ENCODE data around the gene RBFOX2. TPM values are rescaled to one million over a fixed set of nuclear protein-coding genes. Genes with fewer than 3 reads are reported as not detected.

RBFOX2 gene
- total and polyA plus RNA-seq, 11 donors, result 31.0 to 102 (median 84.0) TPM

DNA sequence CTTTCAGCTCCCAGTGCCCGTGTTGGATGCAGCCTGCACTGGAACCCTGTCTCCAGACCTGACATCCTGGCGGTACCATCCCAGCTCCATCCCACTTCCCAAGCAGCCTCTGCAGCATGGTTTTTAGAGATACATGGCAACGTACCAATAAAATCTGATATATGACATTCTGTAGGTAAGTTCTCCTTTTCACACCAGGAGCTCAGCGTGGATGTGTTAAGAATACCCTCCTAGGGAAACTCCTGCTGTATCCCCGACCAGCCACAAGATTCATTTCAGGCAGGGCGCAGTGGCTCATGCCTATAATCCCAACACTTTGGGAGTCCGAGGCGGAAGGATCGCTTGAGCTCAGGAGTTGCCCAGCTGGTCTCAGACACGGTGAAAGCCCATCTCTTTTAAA is 295.6 kb downstream of the RBFOX2 start:
- intact Hi-C loops (cut with DNase I), result loop anchor here in 4 of 10 donors (10.0 kb wide), 3 partner anchors 48 to 108 kb away; no protein-coding TSS in a partner anchor
- TF ChIP-seq, protein P1, sequence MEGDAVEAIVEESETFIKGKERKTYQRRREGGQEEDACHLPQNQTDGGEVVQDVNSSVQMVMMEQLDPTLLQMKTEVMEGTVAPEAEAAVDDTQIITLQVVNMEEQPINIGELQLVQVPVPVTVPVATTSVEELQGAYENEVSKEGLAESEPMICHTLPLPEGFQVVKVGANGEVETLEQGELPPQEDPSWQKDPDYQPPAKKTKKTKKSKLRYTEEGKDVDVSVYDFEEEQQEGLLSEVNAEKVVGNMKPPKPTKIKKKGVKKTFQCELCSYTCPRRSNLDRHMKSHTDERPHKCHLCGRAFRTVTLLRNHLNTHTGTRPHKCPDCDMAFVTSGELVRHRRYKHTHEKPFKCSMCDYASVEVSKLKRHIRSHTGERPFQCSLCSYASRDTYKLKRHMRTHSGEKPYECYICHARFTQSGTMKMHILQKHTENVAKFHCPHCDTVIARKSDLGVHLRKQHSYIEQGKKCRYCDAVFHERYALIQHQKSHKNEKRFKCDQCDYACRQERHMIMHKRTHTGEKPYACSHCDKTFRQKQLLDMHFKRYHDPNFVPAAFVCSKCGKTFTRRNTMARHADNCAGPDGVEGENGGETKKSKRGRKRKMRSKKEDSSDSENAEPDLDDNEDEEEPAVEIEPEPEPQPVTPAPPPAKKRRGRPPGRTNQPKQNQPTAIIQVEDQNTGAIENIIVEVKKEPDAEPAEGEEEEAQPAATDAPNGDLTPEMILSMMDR (IDR thresholded peaks at IDR 0.05), result no peak
- TF ChIP-seq POLR2A (IDR thresholded peaks at IDR 0.05), result no peak
- no peaks in the 10 kb centered on the region for H3K27me3 ChIP-seq

DNA sequence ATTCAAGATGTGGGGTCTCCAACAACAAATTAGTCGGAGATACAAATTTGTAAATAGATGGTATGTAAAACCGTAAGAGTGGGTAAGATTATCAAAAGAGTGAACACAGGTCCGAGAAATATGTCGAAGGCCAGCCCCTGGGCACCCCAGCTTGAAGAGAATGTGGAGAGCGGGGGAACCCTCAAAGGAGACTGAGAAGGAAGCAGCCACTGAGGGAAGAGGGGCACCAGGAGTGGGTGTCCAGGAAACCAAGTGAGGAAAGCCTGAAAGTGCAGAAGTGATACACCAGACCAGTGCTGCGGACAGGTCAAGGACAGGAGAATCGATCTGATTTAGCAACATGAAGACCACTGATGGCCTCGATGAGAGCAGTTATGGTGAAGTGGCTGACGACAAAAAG is 296.5 kb downstream of the RBFOX2 start:
- no peak for TF ChIP-seq POLR2A (IDR thresholded peaks at IDR 0.05)
- TF ChIP-seq, protein P1 (IDR thresholded peaks at IDR 0.05), result no peak
- 92 to 94% (median 93%) methylated on average over 9 of the region's 9 CpGs for WGBS, 4 donors

More for the DNA sequence above, 295.6 kb downstream of the RBFOX2 start:
- H3K9me3 ChIP-seq, result no peaks in the 10 kb centered on the region
- H3K4me1 ChIP-seq, result peaks cover 0 to 12% (median 0%) of the 10 kb centered on the region in 12 donors
- no peak overlapping the region for H3K4me3 ChIP-seq
- DNase-seq (no peak), ATAC-seq (no peak)
- no peak overlapping the region for H3K27ac ChIP-seq
- WGBS, 4 donors, result 89 to 92% (median 89%) methylated on average over 10 of the region's 10 CpGs
- peaks cover 0 to 5% (median 0%) of the 10 kb centered on the region in 9 donors for H3K36me3 ChIP-seq

DNA sequence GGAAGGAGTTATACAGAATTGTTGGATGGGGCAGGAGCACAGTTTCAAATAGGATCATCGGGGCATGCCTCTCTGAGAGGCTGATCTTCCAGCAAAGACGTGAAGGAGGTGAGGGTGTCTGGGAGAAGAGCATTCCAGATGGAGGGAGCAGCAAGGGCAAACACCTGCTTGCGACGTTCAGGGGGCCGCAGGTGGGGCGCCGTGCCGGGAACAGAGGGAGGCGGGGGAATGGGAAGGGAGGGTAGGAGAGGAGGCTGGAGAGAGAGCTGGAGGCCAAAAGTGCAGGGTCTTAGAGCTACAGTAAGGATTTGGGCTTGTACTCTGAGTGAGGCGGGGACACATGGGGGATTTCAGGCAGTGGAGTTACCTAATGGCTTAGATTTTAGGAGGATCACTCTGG is 297.3 kb downstream of the RBFOX2 start:
- ATAC-seq (no peak), DNase-seq (no peak)
- Histone ChIP-seq H3K9me3 (no peaks in the 10 kb centered on the region), H3K27ac (no peak overlapping the region), H3K4me1 (peaks cover 0 to 12% (median 0%) of the 10 kb centered on the region in 12 donors), H3K4me3 (no peak overlapping the region), H3K36me3 (no peaks in the 10 kb centered on the region), H3K27me3 (no peaks in the 10 kb centered on the region)
- TF ChIP-seq POLR2A (IDR thresholded peaks at IDR 0.05), result no peak
- 79 to 87% (median 85%) methylated on average over 9 to 10 of the region's 10 CpGs for WGBS, 4 donors
- intact Hi-C loops (cut with DNase I), result loop anchor here in 4 of 10 donors (10.0 kb wide), 3 partner anchors 47 to 107 kb away; no protein-coding TSS in a partner anchor

More for the DNA sequence above, 296.5 kb downstream of the RBFOX2 start:
- intact Hi-C loops (cut with DNase I), result loop anchor here in 4 of 10 donors (10.0 kb wide), 3 partner anchors 47 to 107 kb away; no protein-coding TSS in a partner anchor
- no peak overlapping the region for H3K4me3 ChIP-seq
- H3K27me3 ChIP-seq, result no peaks in the 10 kb centered on the region
- no peaks in the 10 kb centered on the region for H3K9me3 ChIP-seq
- H3K36me3 ChIP-seq, result no peaks in the 10 kb centered on the region
- peaks cover 0 to 12% (median 0%) of the 10 kb centered on the region in 12 donors for H3K4me1 ChIP-seq
- H3K27ac ChIP-seq, result no peak overlapping the region
- DNase-seq, result no peak
- ATAC-seq, result no peak

DNA sequence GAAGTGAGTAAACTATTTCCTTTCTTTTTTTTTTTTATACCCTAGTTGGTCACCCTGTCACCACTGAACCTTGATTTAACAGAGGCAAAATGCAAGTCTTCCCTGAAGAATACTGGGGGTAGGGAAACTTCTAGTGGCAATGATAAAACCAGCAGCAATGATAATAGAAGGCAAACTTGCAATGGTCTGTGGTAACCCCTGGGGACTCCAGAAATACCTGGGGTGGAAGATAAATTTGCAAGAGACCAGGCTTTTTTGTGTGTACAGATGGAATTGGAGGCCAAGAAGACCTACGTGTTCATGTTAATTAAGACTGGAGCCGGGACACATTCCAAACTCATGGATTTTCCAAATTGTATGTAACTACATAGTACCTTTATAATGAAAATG is 299.3 kb downstream of the RBFOX2 start:
- Histone ChIP-seq H3K36me3 (no peaks in the 10 kb centered on the region), H3K27ac (no peak overlapping the region), H3K9me3 (no peaks in the 10 kb centered on the region), H3K4me3 (no peak overlapping the region), H3K27me3 (no peaks in the 10 kb centered on the region), H3K4me1 (peaks cover 0 to 10% (median 0%) of the 10 kb centered on the region in 12 donors)
- intact Hi-C loops (cut with DNase I), result loop anchor here in 1 of 10 donors (10.0 kb wide), 1 partner anchor 95 kb away; no protein-coding TSS in a partner anchor
- DNase-seq (no peak), ATAC-seq (no peak)
- TF ChIP-seq, protein P1 (IDR thresholded peaks at IDR 0.05), result no peak
- TF ChIP-seq POLR2A (IDR thresholded peaks at IDR 0.05), result no peak
- 98 to 100% (median 99%) methylated on average over 2 of the region's 2 CpGs for WGBS, 4 donors
